H1 (cell line): ENCODE measurements around the gene ZNF346. TPM values are rescaled to one million over a fixed set of nuclear protein-coding genes. Genes with fewer than 3 reads are reported as not detected.

ENCODE experiments used
- CTCF ChIA-PET: fragments of 300-600 bp; sonication (Branson Sonifier 250); formaldehyde crosslinking; loops from one replicate; lab custom pipeline; 2021; ENCODE audit not compliant: partially characterized antibody; lab: Charles Lee
- POLR2A ChIA-PET: fragments of 300-600 bp; sonication (Branson Sonifier 250); formaldehyde crosslinking; loops from one replicate; lab custom pipeline; 2021; ENCODE audit warnings: inconsistent platforms; ENCODE audit not compliant: partially characterized antibody; lab: Charles Lee
- DNase-seq, 2 experiments: peaks; one replicate each; pipeline versions ENCODE4 v3.0.0 to v3.0.0-alpha.2; 2010 to 2022; ENCODE audit warnings: low spot score in 2 of 2, low read depth in 1 of 2, mixed read lengths in 1 of 2
- FAIRE-seq: peaks from 2 replicates; lab custom pipeline; 2011; peaks lifted over from hg19 to GRCh38; lab: Jason Lieb, UNC
- H2AFZ ChIP-seq: 2 replicates; pipeline ENCODE4 v1.8.1; 2012; ENCODE audit warnings: low read length, inconsistent platforms
- H2AK5ac ChIP-seq: 2 replicates; pipeline ENCODE4 v1.6.1; 2013; ENCODE audit warnings: low read depth, low read length
- H2BK120ac ChIP-seq: replicated peaks from 2 replicates; pipeline ENCODE3; 2013; ENCODE audit warnings: low read depth, low read length, inconsistent platforms
- H2BK12ac ChIP-seq: 2 replicates; pipeline ENCODE4 v1.6.1; 2013; ENCODE audit warnings: low read depth, low read length
- H2BK15ac ChIP-seq: 2 replicates; pipeline ENCODE4 v1.6.1; 2013; ENCODE audit warnings: low read length
- H2BK20ac ChIP-seq: 2 replicates; pipeline ENCODE4 v1.6.1; 2013; ENCODE audit warnings: low read length
- H2BK5ac ChIP-seq: 2 replicates; pipeline ENCODE4 v1.6.1; 2013; ENCODE audit warnings: low read depth, low read length
- H3K14ac ChIP-seq: 2 replicates; pipeline ENCODE4 v1.6.1; 2013; ENCODE audit warnings: inconsistent platforms; ENCODE audit not compliant: insufficient read length
- H3K18ac ChIP-seq: 2 replicates; pipeline ENCODE4 v1.6.1; 2013; ENCODE audit warnings: low read length; ENCODE audit errors: extremely low read depth
- H3K23ac ChIP-seq: 2 replicates; pipeline ENCODE4 v1.6.1; 2013; ENCODE audit warnings: inconsistent platforms; ENCODE audit not compliant: insufficient read length
- H3K23me2 ChIP-seq: 2 replicates; pipeline ENCODE4 v1.6.1; 2013; ENCODE audit warnings: low read depth, low read length
- H3K27ac ChIP-seq: 2 replicates; pipeline ENCODE4 v1.6.1; 2011; ENCODE audit warnings: low read depth, low read length, inconsistent platforms
- H3K27me3 ChIP-seq, 4 experiments: replicated peaks in 1 of 4; 1 replicate in 1 of 4; 2 replicates in 3 of 4; pipeline versions ENCODE4 v1.6.1 to v1.8.1; 2011 to 2013; ENCODE audit warnings: low read length in 3 of 4, mild to moderate bottlenecking in 3 of 4, inconsistent platforms in 2 of 4, mixed read lengths in 2 of 4, moderate library complexity in 1 of 4; ENCODE audit not compliant: control insufficient read depth in 3 of 4, insufficient read depth in 3 of 4; ENCODE audit errors: extremely low read depth in 1 of 4
- H3K36me3 ChIP-seq, 4 experiments: 2 replicates each; pipeline versions ENCODE4 v1.6.1 to v1.8.1; 2011 to 2013; ENCODE audit warnings: mild to moderate bottlenecking in 4 of 4, low read length in 3 of 4, moderate library complexity in 2 of 4, control low read depth in 1 of 4, inconsistent platforms in 1 of 4; ENCODE audit not compliant: insufficient read depth in 4 of 4, control insufficient read depth in 2 of 4
- H3K4ac ChIP-seq: replicated peaks from 2 replicates; pipeline ENCODE3; 2013; ENCODE audit warnings: low read length, low read depth, mixed read lengths, inconsistent platforms; ENCODE audit not compliant: insufficient read length
- H3K4me1 ChIP-seq, 4 experiments: replicated peaks in 1 of 4; 1 replicate in 1 of 4; 2 replicates in 3 of 4; pipeline versions ENCODE4 v1.6.1 to v1.8.1; 2011 to 2013; ENCODE audit warnings: low read length in 3 of 4, inconsistent platforms in 2 of 4, mixed read lengths in 1 of 4; ENCODE audit not compliant: insufficient read depth in 4 of 4, control insufficient read depth in 3 of 4
- H3K4me2 ChIP-seq, 2 experiments: 2 replicates each; pipeline versions ENCODE4 v1.6.1 to v1.8.1; 2011 to 2013; ENCODE audit warnings: low read depth in 2 of 2, low read length in 2 of 2, control low read depth in 1 of 2, inconsistent platforms in 1 of 2, mild to moderate bottlenecking in 1 of 2; ENCODE audit not compliant: insufficient read depth in 1 of 2
- H3K4me3 ChIP-seq, 4 experiments: fragments of 200-600, 300-600 bp in 1 of 4; sonication (generic), shearing (Covaris generic), sonication (Bioruptor Twin) in 1 of 4; 2 replicates each; pipeline versions ENCODE4 v1.5.1 to v1.8.1; 2011 to 2016; ENCODE audit warnings: low read length in 4 of 4, low read depth in 3 of 4, control low read depth in 2 of 4, inconsistent platforms in 2 of 4, mild to moderate bottlenecking in 2 of 4, mixed read lengths in 1 of 4, moderate library complexity in 1 of 4; ENCODE audit not compliant: insufficient read depth in 2 of 4; ENCODE audit errors: extremely low read depth in 1 of 4
- H3K56ac ChIP-seq: replicated peaks from 2 replicates; pipeline ENCODE3; 2013; ENCODE audit warnings: low read depth, mild to moderate bottlenecking, mixed read lengths, low read length, inconsistent platforms; ENCODE audit not compliant: insufficient read length
- H3K79me1 ChIP-seq: 2 replicates; pipeline ENCODE4 v1.6.1; 2013; ENCODE audit warnings: low read depth, low read length, control low read depth
- H3K79me2 ChIP-seq, 2 experiments: 2 replicates each; pipeline versions ENCODE4 v1.6.1 to v1.8.1; 2012 to 2013; ENCODE audit warnings: low read length in 2 of 2, mild to moderate bottlenecking in 2 of 2, inconsistent platforms in 1 of 2; ENCODE audit not compliant: insufficient read depth in 2 of 2, control insufficient read depth in 1 of 2
- H3K9ac ChIP-seq, 4 experiments: replicated peaks in 1 of 4; 1 replicate in 1 of 4; 2 replicates in 3 of 4; pipeline versions ENCODE4 v1.6.1 to v1.8.1; 2011 to 2013; ENCODE audit warnings: low read depth in 3 of 4, low read length in 3 of 4, control low read depth in 2 of 4, mild to moderate bottlenecking in 2 of 4, moderate library complexity in 2 of 4, inconsistent platforms in 1 of 4; ENCODE audit errors: extremely low read depth in 1 of 4
- H3K9me3 ChIP-seq, 2 experiments: 2 replicates each; pipeline versions ENCODE4 v1.6.1 to v1.8.1; 2012 to 2013; ENCODE audit warnings: mild to moderate bottlenecking in 2 of 2, moderate library complexity in 2 of 2, control low read depth in 1 of 2, inconsistent platforms in 1 of 2, low read depth in 1 of 2, low read length in 1 of 2, mixed read lengths in 1 of 2; ENCODE audit not compliant: insufficient read depth in 2 of 2
- H4K20me1 ChIP-seq, 2 experiments: replicated peaks in 1 of 2; 2 replicates each; pipeline versions ENCODE3 to v1.8.1; 2011 to 2013; ENCODE audit warnings: inconsistent platforms in 2 of 2, low read length in 2 of 2, mild to moderate bottlenecking in 1 of 2; ENCODE audit not compliant: insufficient read depth in 2 of 2, control insufficient read depth in 1 of 2
- H4K5ac ChIP-seq: 2 replicates; pipeline ENCODE4 v1.6.1; 2013; ENCODE audit warnings: low read length, low read depth, mixed read lengths, inconsistent platforms; ENCODE audit not compliant: insufficient read length
- H4K8ac ChIP-seq: 2 replicates; pipeline ENCODE4 v1.8.0; 2013; ENCODE audit warnings: mild to moderate bottlenecking, moderate library complexity, low read length, inconsistent platforms; ENCODE audit not compliant: insufficient read depth; ENCODE audit errors: extremely low read depth
- H4K91ac ChIP-seq: replicated peaks from 2 replicates; pipeline ENCODE3; 2013; ENCODE audit warnings: low read length, mixed read lengths, inconsistent platforms; ENCODE audit not compliant: insufficient read length
- ATF2 ChIP-seq: IDR thresholded peaks from 2 replicates; pipeline ENCODE4 v1.6.1; 2012; ENCODE audit warnings: low read length, inconsistent platforms
- GABPA ChIP-seq: IDR thresholded peaks from 2 replicates; pipeline ENCODE4 v1.6.1; 2011; ENCODE audit warnings: mild to moderate bottlenecking, low read length, moderate library complexity, borderline replicate concordance; ENCODE audit not compliant: insufficient read depth
- WGBS, 2 experiments: shearing (Covaris generic) in 1 of 2; methylation state at CpG; one replicate each; pipeline versions ENCODE4 v1.1.6 to v1.1.7; 2013 to 2015; ENCODE audit warnings: low lambda C conversion rate in 2 of 2, mixed read lengths in 2 of 2, inconsistent platforms in 1 of 2, low coverage in 1 of 2, missing lambda C conversion rate in 1 of 2; ENCODE audit not compliant: insufficient replicate concordance in 2 of 2, insufficient coverage in 1 of 2, insufficient read length in 1 of 2; ENCODE audit errors: extremely low coverage in 1 of 2, missing lambda C conversion rate in 1 of 2; 5-methylcytosine and 5-hydroxymethylcytosine counted together
- polyA plus RNA-seq, 7 experiments: library from polyadenylated mRNA; depleted of rRNA in 3 of 7; stranded (reverse) in 5 of 7; unstranded in 2 of 7; fragments of >200 nt in 5 of 7; fragments of 200-250 nt in 2 of 7; gene quantifications; 1 replicate in 5 of 7; 2 replicates in 1 of 7; 4 replicates in 1 of 7; pipeline versions ENCODE4 v1.2.1 to v1.2.3, GENCODE V29; 2011 to 2013; ENCODE audit warnings: missing spikeins in 2 of 7, mixed read lengths in 2 of 7
- total RNA-seq: library from RNA; stranded (reverse); fragmentation: NEBNext Ultra II Directional; extraction: Animal tissue kit (Norgen Biotek cat#: 25700); gene quantifications from 2 replicates; pipeline ENCODE4 v1.2.1, GENCODE V29; 2021

ZNF346 gene
- total and polyA plus RNA-seq, 2 of the 8 experiments (the other 6 are each of a cell fraction or from before 2014, with no cell fraction given) = 19.9 to 20.8 TPM

DNA sequence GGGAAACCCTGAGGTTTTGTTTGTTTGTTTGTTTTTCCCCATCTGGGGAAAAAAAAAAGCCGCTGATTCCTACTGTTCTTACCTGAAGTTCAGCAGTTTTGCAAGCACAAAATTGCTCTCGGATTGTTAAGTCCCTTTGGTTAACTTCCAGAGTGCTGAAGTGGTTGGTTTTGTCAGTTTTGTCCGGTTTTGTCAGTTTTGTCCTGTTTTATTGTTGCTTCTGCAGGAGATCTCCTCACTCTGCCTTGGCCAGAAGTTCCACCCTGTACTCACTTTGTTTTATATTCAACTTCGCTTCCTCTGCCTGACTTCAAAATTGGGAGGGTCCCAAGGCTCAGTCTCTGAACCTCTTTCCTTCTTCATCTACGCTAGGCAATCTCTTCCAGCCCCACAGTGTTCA lies 14.4 kb downstream of the ZNF346 start:
- no peaks in the 10 kb centered on the region for H3K9me3 ChIP-seq
- H4K8ac ChIP-seq = no peak overlapping the region
- CTCF ChIA-PET = interaction anchor here (1.0 to 2.0 kb wide), 5 partner anchors 12 to 47 kb away, joined by 3 to 9 read pairs (median 3); partner anchors contain the start of gene ZNF346
- H2AK5ac ChIP-seq = no peak overlapping the region
- H4K5ac ChIP-seq = no peak overlapping the region
- no peak overlapping the region for H3K4me3 ChIP-seq
- H3K23me2 ChIP-seq = no peaks in the 10 kb centered on the region
- POLR2A ChIA-PET = interaction anchor here (1.5 kb wide), 1 partner anchor 10 kb away, joined by 3 read pairs; no protein-coding TSS in a partner anchor
- no peak overlapping the region for H3K27ac ChIP-seq
- no peak overlapping the region for H2BK15ac ChIP-seq
- H3K36me3 ChIP-seq = peaks cover 5 to 9% (median 7%) of the 10 kb centered on the region in 4 experiments; a peak in 6 of 8 replicates
- no peak overlapping the region for H3K4ac ChIP-seq
- peaks cover 5 to 43% of the 10 kb centered on the region in 2 experiments; a peak in 3 of 4 replicates for H3K79me2 ChIP-seq
- no peak overlapping the region for H2BK120ac ChIP-seq
- H3K79me1 ChIP-seq = peaks cover 7% of the 10 kb centered on the region
- no peak overlapping the region for H3K9ac ChIP-seq
- peaks cover 0 to 6% (median 4%) of the 10 kb centered on the region in 4 experiments; a peak in 6 of 7 replicates for H3K4me1 ChIP-seq
- no peak overlapping the region for H2BK12ac ChIP-seq
- no peak overlapping the region for H3K56ac ChIP-seq
- no peak for TF ChIP-seq GABPA
- no peak for TF ChIP-seq ATF2
- no peak overlapping the region for H2AFZ ChIP-seq
- H4K91ac ChIP-seq = no peak overlapping the region
- no peak overlapping the region for H3K18ac ChIP-seq
- peaks cover 0 to 8% of the 10 kb centered on the region in 2 experiments for H4K20me1 ChIP-seq
- no peak overlapping the region for H3K23ac ChIP-seq
- H3K14ac ChIP-seq = no peak overlapping the region
- H3K4me2 ChIP-seq = no peak overlapping the region
- WGBS, 2 experiments = 83% methylated on average over 5 of the region's 5 CpGs; no CpG with 5 or more reads in 1 of the 2 experiments
- FAIRE-seq (no peak), DNase-seq (no peak)
- H3K27me3 ChIP-seq = no peaks in the 10 kb centered on the region
- H2BK5ac ChIP-seq = no peak overlapping the region
- H2BK20ac ChIP-seq = no peak overlapping the region
